Left renal pelvis (tissue), 4 donors: ENCODE measurements around the gene SPRR4. TPM values are rescaled to one million over a fixed set of nuclear protein-coding genes. Genes with fewer than 3 reads are reported as not detected.
"Not testable (repeated sequence)": the region's sequence is repeated elsewhere in the genome, so short reads cannot be mapped to it uniquely, and the experiment has no call there.

Experiments
- DNase-seq, 4 donors: peaks; one replicate each; pipeline ENCODE4 v3.0.0-alpha.2; 2013; ENCODE audit warnings: low read depth in 4 of 4, low spot score in 3 of 4
- polyA plus RNA-seq, 4 donors: library from polyadenylated mRNA; unstranded; fragments of 120-200 nt; gene quantifications; one replicate each; pipeline ENCODE4 v1.2.1, GENCODE V29; 2013; ENCODE audit not compliant: insufficient read length in 4 of 4

SPRR4 gene
- polyA plus RNA-seq, 4 donors = not detected

DNA sequence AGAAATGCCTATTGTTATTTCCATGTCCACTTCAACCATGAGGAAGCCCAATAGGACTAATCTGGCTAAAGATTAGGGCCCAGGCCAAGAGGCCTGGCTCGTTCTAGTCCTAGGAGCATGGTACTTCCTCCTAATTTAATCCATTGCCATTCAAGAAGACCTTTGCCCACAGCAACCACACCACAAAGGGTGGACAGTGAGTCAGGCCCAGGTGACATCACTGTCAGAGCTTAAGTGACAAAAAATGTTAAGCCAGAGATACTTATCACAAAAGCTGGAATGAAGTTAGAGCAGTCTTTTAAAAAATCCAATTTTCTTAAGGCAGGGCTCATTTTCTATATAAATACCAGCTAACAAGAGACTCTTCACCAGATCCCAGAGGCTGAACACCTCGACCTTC is 30.9 kb downstream of the SPRR4 start, which contains the start of gene SPRR3:
Gene SPRR3, plus strand, starts transcription at position 368 of the 400 bp plus-strand sequence. CDS start 1,272 bp downstream, outside the sequence.
- DNase-seq = no peak

DNA sequence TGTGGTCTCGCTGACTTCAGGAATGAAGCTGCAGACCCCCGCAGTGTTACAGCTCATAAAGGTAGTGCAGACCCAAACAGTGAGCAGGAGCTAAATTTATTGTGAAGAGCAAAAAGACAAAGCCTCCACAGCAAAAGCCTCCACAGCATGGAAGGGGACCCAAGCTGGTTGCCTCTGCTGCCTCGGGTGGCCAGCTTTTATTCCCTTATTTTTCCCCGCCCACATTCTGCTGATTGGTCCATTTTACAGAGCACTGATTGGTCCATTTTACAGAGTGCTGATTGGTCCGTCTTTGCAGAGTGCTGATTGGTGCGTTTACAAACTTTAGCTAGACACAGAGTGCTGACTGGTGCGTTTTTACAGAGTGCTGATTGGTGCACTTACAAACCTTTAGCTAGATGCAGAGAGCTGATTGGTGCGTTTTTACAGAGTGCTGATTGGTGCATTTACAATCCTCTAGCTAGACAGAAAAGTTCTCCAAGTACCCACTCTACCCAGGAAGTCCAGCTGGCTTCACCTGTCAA is 40.8 kb downstream of the SPRR4 start:
- not testable (repeated sequence) for DNase-seq

DNA sequence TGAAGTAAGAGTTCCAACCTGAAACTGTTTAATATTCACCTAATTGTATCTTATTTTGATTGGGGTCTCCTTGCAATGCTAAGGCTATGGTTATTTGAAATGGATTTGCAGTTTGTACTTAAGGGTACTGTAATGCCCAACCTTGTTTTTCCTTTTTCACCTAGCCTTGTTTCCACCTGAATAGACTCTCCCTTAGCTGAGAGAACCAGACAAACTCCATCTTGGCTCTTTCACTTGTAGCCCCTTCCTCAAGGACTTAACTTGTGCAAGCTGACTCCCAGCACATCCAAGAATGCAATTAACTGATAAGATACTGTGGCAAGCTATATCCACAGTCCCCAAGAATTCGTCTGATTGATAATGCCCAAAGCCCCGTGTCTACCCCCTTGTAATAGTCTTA is 51.4 kb downstream of the SPRR4 start:
- not testable (repeated sequence) for DNase-seq

Other genes starting within 250 kb of the SPRR4 start
- not detected for gene KPRP, start 212.6 kb upstream of the SPRR4 start, polyA plus RNA-seq
- gene LCE1F, start 195.5 kb upstream of the SPRR4 start, polyA plus RNA-seq = not detected
- not detected for gene LCE1E, start 184.4 kb upstream of the SPRR4 start, polyA plus RNA-seq
- not detected for gene LCE1D, start 173.9 kb upstream of the SPRR4 start, polyA plus RNA-seq
- gene LCE1C, start 164.0 kb upstream of the SPRR4 start, polyA plus RNA-seq = not detected
- not detected for gene LCE1B, start 158.7 kb upstream of the SPRR4 start, polyA plus RNA-seq
- not detected for gene LCE1A, start 143.2 kb upstream of the SPRR4 start, polyA plus RNA-seq
- not detected for gene LCE6A, start 127.8 kb upstream of the SPRR4 start, polyA plus RNA-seq
- gene LCE7A, start 110.7 kb upstream of the SPRR4 start, polyA plus RNA-seq = not detected
- not detected for gene SMCP, start 92.3 kb upstream of the SPRR4 start, polyA plus RNA-seq
- under 1 TPM in 3 of 4 donors, not detected in 1; 0.13 to 0.62 (median 0.37) TPM for gene IVL, start 62.1 kb upstream of the SPRR4 start, polyA plus RNA-seq
- not detected for gene SPRR5, start 23.4 kb upstream of the SPRR4 start, polyA plus RNA-seq
- gene SPRR1A, start 13.4 kb downstream of the SPRR4 start, polyA plus RNA-seq = under 1 TPM in 1 of 4 donors, not detected in 3; 0.73 TPM
- gene SPRR3, start 31.1 kb downstream of the SPRR4 start, polyA plus RNA-seq = 1 to 10 TPM in 1 of 4 donors, under 1 TPM in 2, not detected in 1; 0.32 to 1.2 (median 0.63) TPM
- not detected for gene SPRR1B, start 60.6 kb downstream of the SPRR4 start, polyA plus RNA-seq
- under 1 TPM in 1 of 4 donors, not detected in 3; 0.63 TPM for gene SPRR2D, start 70.5 kb downstream of the SPRR4 start, polyA plus RNA-seq
- gene SPRR2A, start 86.9 kb downstream of the SPRR4 start, polyA plus RNA-seq = under 1 TPM in 1 of 4 donors, not detected in 3; 0.57 TPM
- 1 to 10 TPM in 1 of 4 donors, not detected in 3; 3.2 TPM for gene SPRR2B, start 101.0 kb downstream of the SPRR4 start, polyA plus RNA-seq
- under 1 TPM in 1 of 4 donors, not detected in 3; 0.29 TPM for gene SPRR2E, start 123.9 kb downstream of the SPRR4 start, polyA plus RNA-seq
- 10 to 100 TPM in 1 of 4 donors, under 1 TPM in 1, not detected in 2; 0.42 to 11.8 TPM for gene SPRR2F, start 142.9 kb downstream of the SPRR4 start, polyA plus RNA-seq
- gene SPRR2G, start 180.2 kb downstream of the SPRR4 start, polyA plus RNA-seq = not detected
- not detected for gene LELP1, start 232.8 kb downstream of the SPRR4 start, polyA plus RNA-seq
- gene PRR9, start 246.9 kb downstream of the SPRR4 start, polyA plus RNA-seq = not detected